GM19328 (cell line): ENCODE data around the gene GSN.

ENCODE experiments used
- ATAC-seq: cut with Tn5 transposase; IDR thresholded peaks from one replicate; pipeline ENCODE4 v1.9.1; 2021; ENCODE audit warnings: mild to moderate bottlenecking, moderate library complexity; ENCODE audit not compliant: unreplicated experiment

Gene GSN

GRCh38 chr9:121322037-121322736 lies 54.2 kb downstream of the GSN start:
- ATAC-seq = no peak

GRCh38 chr9:121322737-121323448 lies 54.9 kb downstream of the GSN start:
- no peak for ATAC-seq

GRCh38 chr9:121323449-121324151 lies 55.6 kb downstream of the GSN start:
- no peak for ATAC-seq

DNA sequence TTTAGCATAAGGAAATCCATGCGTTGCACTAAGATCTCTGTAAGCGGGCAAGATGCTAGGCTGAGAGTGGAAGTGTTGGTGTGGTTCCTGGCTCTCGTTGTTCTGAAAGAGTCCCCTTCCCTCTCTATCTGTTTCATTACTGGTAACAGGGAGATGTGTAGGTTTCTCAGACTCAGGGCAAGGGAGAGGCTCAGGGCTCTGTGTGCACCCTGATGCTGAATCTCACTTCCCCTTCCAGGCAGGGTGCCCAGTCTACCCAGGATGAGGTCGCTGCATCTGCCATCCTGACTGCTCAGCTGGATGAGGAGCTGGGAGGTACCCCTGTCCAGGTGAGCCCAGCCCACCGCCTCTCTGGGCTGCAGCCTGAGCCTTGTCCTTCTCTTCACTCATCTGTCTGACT lies 56.4 kb downstream of the GSN start:
- no peak for ATAC-seq

DNA sequence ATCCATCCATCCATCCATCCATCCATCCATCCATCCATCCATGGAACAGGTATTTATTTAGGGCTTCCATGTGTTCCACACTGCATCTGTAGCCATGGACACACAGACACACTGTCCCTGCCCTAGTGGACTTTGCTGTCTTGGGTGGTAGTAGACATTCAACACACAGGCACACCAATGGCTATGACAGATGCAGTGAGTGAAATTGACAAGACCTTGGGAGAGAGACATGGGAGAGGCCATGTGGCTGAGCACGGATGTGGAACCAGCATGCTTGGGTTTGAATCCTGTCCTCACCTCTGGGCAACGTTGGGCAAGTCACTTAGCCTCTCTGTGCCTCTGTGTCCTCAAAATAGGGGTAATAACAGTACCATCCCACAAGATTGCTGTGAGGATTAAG lies 56.8 kb downstream of the GSN start:
- no peak for ATAC-seq

GRCh38 chr9:121325387-121325786 lies 57.4 kb downstream of the GSN start:
- no peak for ATAC-seq

DNA sequence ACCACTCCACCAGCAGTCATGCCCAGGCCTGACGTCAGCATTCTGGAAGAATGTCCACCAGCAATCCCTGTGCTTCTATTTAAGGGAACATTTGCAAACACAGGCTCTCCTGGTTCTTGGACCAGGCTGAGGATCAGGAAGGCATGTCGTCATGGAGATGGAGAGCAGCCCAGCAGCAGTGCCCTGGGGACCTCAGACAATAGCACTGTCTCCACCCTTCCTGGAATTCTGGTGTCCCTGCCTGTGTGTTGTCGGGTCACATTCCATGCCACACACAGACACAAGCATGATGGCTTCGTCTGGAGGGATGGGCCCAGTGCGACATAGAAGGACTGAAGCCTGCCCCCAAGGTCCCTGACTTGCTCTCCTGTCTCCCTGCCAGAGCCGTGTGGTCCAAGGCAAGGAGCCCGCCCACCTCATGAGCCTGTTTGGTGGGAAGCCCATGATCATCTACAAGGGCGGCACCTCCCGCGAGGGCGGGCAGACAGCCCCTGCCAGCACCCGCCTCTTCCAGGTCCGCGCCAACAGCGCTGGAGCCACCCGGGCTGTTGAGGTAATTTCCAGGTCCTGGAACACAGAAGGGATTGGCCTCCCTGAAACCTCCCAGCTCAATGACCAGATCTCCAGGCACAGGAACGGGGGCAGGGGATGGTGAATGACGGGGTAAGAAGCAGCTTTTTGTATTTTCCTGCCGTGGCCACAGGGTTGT lies 58.3 kb downstream of the GSN start:
- ATAC-seq = no peak

DNA sequence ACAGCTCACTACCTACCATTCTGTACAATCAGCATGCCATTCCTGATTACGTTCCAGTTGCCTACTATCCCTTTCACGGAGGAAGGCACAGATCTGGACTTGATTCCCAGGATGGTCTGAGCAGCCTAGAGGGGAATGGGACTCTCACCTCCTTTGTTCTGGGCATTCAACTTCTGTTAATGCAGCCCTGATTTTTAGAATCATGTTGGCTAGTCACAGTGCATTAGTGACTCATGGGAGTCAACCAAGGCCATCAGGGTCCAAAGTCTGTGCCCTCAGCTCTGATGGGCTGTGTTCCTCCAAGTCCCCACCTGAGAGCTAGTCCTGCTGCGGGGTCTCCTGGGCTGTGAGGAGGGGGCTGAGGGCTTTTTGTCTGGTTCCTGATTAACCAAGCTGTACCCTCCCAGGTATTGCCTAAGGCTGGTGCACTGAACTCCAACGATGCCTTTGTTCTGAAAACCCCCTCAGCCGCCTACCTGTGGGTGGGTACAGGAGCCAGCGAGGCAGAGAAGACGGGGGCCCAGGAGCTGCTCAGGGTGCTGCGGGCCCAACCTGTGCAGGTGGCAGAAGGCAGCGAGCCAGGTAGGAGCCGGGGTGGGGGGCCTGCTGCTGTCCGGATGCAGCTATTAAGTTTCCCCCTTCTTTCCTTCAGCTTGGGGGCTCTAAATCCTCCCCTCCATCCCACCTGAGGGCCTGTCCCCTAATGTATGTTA lies 59.1 kb downstream of the GSN start:
- ATAC-seq = no peak

DNA sequence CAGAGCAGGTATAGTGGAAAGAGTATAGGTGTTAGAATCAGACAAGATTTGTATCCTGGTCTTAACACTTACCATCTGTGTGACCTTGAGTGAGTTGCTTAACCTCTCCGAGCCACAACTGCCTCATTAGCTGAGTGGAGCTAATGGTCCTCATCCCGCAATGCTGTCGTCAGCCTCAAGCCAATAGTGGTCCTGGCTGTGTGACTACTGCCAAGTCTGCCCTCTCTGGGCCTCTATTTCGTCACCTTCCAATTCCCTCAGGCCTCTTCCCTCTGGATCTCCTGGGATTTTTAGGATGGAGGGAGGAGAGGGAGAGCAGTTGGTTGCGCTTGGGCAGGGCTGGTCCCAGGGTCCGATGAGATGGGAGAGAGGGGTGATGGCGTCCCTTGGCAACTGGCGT lies 60.5 kb downstream of the GSN start:
- no peak for ATAC-seq

GRCh38 chr9:121328876-121329681 lies 61.1 kb downstream of the GSN start:
- ATAC-seq = no peak

DNA sequence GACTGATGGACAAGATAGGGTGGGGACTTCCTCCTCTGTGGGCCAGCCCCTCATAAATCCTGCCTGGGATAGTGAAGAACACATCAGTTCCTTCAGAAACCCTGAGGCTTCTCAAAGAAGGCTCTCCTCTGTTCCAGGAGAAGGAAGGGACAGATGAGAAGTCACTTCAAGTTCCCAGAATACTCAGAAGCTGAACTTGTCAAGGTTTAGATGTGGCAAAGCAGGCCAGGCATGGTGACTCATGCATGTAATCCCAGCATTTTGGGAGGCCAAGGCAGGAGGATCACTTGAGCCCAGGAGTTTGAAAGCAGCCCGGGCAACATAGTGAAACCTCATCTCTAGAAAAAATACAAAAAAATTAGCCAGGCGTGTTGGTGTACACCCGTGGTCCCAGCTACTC lies 63.6 kb downstream of the GSN start:
- no peak for ATAC-seq

GRCh38 chr9:121331992-121332685 lies 64.2 kb downstream of the GSN start:
- ATAC-seq = no peak

DNA sequence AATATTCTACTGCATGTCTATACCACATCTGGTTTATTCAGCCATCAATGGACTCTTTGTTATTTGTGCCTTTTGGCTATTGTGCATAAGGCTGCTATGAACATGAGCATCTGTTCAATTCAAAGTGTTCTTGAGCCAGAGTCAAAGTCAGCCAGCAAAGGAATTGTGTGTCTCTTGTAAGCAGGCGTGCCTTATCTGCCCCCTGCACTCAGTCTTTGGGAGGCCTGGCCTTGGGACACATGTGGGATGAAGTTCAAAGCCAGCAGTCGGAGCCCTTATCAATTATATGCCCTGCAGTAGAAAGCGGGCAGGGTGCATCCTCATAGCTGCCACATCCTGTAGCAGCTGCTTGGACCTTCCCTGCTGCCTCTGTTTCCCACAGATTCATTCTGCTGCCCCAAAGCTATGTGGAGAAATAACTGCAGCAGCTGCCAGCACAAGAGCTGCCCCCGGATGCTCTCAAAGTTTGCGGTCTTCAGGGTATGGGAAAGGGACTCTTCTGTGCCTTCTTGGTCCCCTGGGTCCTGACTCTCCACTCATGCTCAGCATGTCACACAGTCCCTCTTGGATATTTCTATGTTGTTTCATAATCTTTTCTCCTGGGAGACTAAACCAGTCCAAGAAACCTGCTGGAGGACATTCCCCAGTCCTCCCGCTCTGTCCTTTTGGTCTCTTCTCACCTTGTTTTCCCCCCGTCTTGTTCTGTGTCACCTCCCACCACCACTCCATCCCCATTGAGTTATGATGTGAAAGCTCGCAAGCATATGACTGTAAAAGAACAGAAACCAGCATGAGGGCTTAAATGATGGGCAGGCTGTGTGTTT lies 66.2 kb downstream of the GSN start:
- no peak for ATAC-seq

GRCh38 chr9:121336665-121337064 lies 68.7 kb downstream of the GSN start:
- ATAC-seq = no peak

- ATAC-seq = no peak
Observed at GRCh38 chr9:121339437-121339836, 71.5 kb downstream of the GSN start.

DNA sequence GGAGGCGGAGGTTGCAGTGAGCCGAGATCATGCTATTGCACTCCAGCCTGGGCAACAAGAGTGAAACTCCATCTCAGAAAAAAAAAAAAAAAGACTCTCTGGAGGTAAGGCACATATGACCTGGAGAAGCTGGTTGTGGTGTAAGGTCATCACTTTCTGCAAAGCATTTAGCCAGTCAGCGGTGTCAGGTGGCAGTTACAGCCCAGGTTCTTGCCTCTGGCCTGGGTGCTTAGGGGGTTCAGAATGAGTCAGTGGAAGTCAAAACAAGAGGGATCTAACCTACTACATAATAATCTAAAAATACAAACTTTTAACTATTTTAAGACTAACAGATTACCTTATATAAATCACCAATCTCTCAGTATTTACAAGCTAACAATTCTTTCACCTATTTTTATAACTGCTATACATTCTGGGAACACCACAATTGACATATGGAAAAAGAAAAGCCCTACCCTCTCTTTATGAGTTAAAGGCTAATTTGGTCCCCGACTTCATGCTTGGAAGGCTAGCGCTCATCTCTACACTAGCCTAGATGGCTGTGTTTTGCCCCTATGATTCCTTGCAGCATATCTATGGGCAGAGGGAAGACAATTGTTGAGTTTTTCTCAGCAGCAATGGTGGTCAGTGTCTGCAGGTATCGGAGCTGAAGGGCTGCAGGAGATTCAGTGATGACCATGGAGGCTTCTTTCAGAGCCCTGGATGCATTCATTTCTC lies 72.9 kb downstream of the GSN start:
- no peak for ATAC-seq

GRCh38 chr9:121344184-121344583 lies 76.2 kb downstream of the GSN start:
- ATAC-seq = no peak

DNA sequence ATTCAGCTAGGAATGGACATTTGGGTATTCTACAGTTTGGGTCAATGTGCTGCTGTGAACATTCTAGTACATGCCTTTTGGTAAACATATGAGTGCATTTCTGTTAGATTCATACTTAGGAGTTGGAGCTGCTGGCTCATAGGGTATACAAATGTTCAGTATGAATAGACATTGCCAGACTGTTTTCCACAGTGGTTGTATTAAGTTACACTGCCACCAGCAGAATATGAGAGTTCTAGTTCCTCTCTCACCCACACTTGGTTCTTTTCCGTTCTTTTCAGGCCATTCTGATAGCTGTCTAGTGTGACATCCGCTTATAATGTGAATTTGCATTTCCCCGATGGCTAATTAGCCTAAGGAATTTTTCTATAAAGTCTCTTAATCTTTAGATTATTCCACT lies 77.1 kb downstream of the GSN start:
- ATAC-seq = no peak
